Adrenal gland (tissue), 12 donors: ENCODE results near the gene ZNF638. TPM values are rescaled to one million over a fixed set of nuclear protein-coding genes. Genes with fewer than 3 reads are reported as not detected.

Experiments
- DNase-seq, 7 donors: peaks; one replicate each; pipeline ENCODE4 v3.0.0-alpha.2; 2019 to 2020
- H3K27ac ChIP-seq, 5 donors: fragments of 200-600 bp; sonication (generic) in 4 of 5; 1 replicate in 3 of 5; 2 replicates in 2 of 5; pipeline versions ENCODE4 v1.5.1 to v1.8.0; 2016 to 2020; ENCODE audit warnings: mild to moderate bottlenecking in 1 of 5
- H3K27me3 ChIP-seq: fragments of 200-600 bp; 2 replicates; pipeline ENCODE4 v1.8.0; 2021
- H3K36me3 ChIP-seq, 2 donors: fragments of 200-600 bp; replicated peaks in 1 of 2; 1 replicate in 1 of 2; 2 replicates in 1 of 2; pipeline versions ENCODE4 v1.5.1 to v1.8.0; 2018 to 2022
- H3K4me1 ChIP-seq, 2 donors: fragments of 200-600 bp; replicated peaks in 1 of 2; 1 replicate in 1 of 2; 2 replicates in 1 of 2; pipeline versions ENCODE4 v1.5.1 to v1.8.0; 2018 to 2021
- H3K4me3 ChIP-seq, 4 donors: fragments of 200-600 bp; sonication (generic) in 3 of 4; one replicate each; pipeline ENCODE4 v1.5.1; 2016 to 2018
- H3K9me3 ChIP-seq, 3 donors: fragments of 200-600 bp; sonication (generic) in 1 of 3; replicated peaks in 1 of 3; 1 replicate in 2 of 3; 2 replicates in 1 of 3; pipeline versions ENCODE4 v1.5.1 to v1.8.0; 2016 to 2021
- POLR2A ChIP-seq, 2 donors: fragments of 450-650 bp; IDR thresholded peaks; one replicate each; pipeline ENCODE4 v1.6.1; 2017; ENCODE audit warnings: antibody characterized with exemption in 2 of 2, mild to moderate bottlenecking in 2 of 2, moderate library complexity in 1 of 2
- WGBS, 4 donors: extraction: QIAGEN DNeasy Blood & Tissue Kit in 2 of 4; methylation state at CpG; one replicate each; pipeline versions ENCODE4 v1.1.5 to v1.1.7; 2013 to 2017; 5-methylcytosine and 5-hydroxymethylcytosine counted together
- intact Hi-C, 2 donors: fragments of 100-400 bp; cut with DNase I; formaldehyde crosslinking; loops; one replicate each; pipeline versions ENCODE4 v1.14.1 to v1.15.0; 2022 to 2023
- polyA plus RNA-seq, 3 donors: library from polyadenylated mRNA; stranded (reverse); fragments of 200-250 nt in 2 of 3; fragments of 350-450 nt in 1 of 3; fragmentation: Illumina TruSeq in 1 of 3; extraction: RNeasy Lipid Tissue Mini Kit (QIAGEN cat#74804) in 1 of 3; gene quantifications; one replicate each; pipeline ENCODE4 v1.2.3, GENCODE V29; 2013 to 2014
- total RNA-seq, 9 donors: library from RNA; depleted of rRNA in 4 of 9; stranded (reverse); fragments of >200 nt in 4 of 9; fragments of 120-200 nt in 1 of 9; fragmentation: NEBNext Ultra II Directional in 1 of 9; extraction: Animal tissue kit (Norgen Biotek cat#: 25700) in 1 of 9; gene quantifications; one replicate each; pipeline versions ENCODE4 v1.1.0 to v1.2.4, GENCODE V29; 2013 to 2023
- TF ChIP-seq, protein P1 (sequence below), 6 experiments: fragments of 450-650 bp in 4 of 6; fragments of 200-600 bp in 2 of 6; sonication (generic) in 1 of 6; IDR thresholded peaks; 1 replicate in 5 of 6; 2 replicates in 1 of 6; pipeline versions ENCODE4 v1.5.1 to v1.8.0; 2016 to 2021; ENCODE audit warnings: antibody characterized with exemption in 6 of 6, mild to moderate bottlenecking in 2 of 6, moderate library complexity in 1 of 6
- donor health status: healthy with polysubstance abuse.
- donor health status: Bipolar disorder and iron deficiency.
- donor health status: DM: yes; HTN: yes; CAD: no.
- donor health status: DM: no; HTN: no; CAD: no.
- donor health status: DM: no; HTN: no; CAD: no.
- donor health status: DM: yes; HTN: yes; CAD: no.

ZNF638 gene
- total and polyA plus RNA-seq, 12 donors, result 60.1 to 525 (median 139) TPM

DNA sequence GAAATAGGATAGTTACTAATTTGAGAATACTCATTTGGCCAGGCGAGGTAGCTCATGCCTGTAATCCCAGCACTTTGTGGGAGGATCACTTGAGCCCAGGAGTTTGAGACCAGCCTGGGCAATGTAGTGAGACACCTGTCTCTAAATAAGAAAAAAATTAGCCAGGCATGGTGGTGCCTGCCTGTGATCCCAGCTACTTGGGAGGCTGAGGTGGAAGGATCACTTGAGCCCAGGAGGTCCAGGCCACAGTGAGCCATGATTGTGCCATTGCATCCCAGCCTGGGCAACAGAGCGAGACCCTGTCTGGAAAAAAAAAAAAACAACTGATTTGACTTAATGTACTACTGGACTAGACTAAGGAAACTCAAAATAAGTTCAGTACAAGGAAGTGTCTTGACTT is 32.7 kb upstream of the ZNF638 start:
- Histone ChIP-seq H3K9me3 (no peaks in the 10 kb centered on the region), H3K4me3 (no peak overlapping the region), H3K4me1 (no peaks in the 10 kb centered on the region), H3K27ac (no peak overlapping the region), H3K36me3 (no peaks in the 10 kb centered on the region), H3K27me3 (no peaks in the 10 kb centered on the region)
- no peak for TF ChIP-seq POLR2A (IDR thresholded peaks at IDR 0.05)
- TF ChIP-seq, protein P1, sequence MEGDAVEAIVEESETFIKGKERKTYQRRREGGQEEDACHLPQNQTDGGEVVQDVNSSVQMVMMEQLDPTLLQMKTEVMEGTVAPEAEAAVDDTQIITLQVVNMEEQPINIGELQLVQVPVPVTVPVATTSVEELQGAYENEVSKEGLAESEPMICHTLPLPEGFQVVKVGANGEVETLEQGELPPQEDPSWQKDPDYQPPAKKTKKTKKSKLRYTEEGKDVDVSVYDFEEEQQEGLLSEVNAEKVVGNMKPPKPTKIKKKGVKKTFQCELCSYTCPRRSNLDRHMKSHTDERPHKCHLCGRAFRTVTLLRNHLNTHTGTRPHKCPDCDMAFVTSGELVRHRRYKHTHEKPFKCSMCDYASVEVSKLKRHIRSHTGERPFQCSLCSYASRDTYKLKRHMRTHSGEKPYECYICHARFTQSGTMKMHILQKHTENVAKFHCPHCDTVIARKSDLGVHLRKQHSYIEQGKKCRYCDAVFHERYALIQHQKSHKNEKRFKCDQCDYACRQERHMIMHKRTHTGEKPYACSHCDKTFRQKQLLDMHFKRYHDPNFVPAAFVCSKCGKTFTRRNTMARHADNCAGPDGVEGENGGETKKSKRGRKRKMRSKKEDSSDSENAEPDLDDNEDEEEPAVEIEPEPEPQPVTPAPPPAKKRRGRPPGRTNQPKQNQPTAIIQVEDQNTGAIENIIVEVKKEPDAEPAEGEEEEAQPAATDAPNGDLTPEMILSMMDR (IDR thresholded peaks at IDR 0.05), result no peak
- DNase-seq, result no peak
- intact Hi-C loops, result loop anchor here (2.0 to 5.0 kb wide), 2 partner anchors 208 to 212 kb away; no protein-coding TSS in a partner anchor
- 65 to 77% (median 68%) methylated on average over 2 of the region's 2 CpGs for WGBS, 4 donors

DNA sequence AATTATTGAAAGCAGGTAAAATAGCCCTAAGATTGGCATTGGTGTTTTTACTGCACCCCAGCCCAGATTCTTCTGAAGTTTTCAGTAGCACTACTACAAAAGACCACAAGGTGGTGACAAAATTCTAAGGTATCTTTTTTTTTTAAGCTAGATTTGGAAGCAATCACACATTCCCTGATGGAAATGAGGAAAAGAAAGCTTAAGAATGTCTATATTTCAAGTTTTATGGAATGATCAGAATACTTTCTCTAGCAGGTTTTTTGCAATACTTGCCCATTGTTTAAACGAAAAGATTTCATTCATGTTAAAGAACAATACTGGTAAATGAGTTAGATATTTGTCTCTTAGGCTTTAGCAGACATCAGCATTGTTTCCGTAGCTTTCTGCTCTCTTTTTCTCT is 32.1 kb upstream of the ZNF638 start:
- no peak overlapping the region for H3K4me3 ChIP-seq
- intact Hi-C loops, result loop anchor here (2.0 to 5.0 kb wide), 2 partner anchors 208 to 211 kb away; no protein-coding TSS in a partner anchor
- H3K4me1 ChIP-seq, result no peaks in the 10 kb centered on the region
- no peaks in the 10 kb centered on the region for H3K27me3 ChIP-seq
- DNase-seq, result no peak
- WGBS, 4 donors, result 47 to 60% (median 54%) methylated on average over 2 of the region's 2 CpGs
- TF ChIP-seq, protein P1 (IDR thresholded peaks at IDR 0.05), result peak; percentile 50 to 83 (median 70)
- TF ChIP-seq POLR2A (IDR thresholded peaks at IDR 0.05), result no peak
- H3K36me3 ChIP-seq, result no peaks in the 10 kb centered on the region
- H3K27ac ChIP-seq, result no peak overlapping the region
- H3K9me3 ChIP-seq, result no peaks in the 10 kb centered on the region

DNA sequence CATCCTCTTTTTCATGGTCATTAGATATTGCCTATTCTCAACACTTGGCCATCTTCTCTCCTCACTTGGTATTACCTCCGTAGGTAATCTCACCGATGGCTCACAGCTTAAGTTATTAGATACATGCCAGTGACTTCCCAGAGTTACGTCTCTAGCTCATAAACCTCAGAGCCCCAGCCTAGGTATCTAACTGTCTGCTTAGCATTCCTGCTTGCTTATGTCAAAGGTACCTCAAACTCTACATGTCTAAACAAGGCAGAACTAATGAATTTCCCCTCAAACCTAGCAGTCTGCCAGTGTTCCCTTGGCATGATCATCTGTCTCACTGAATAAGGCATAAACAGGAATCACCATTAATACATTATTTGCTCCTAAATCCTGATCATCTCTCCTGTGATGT is 27.7 kb upstream of the ZNF638 start:
- no peaks in the 10 kb centered on the region for H3K36me3 ChIP-seq
- WGBS, 4 donors, result 89 to 93% (median 92%) methylated on average over 3 of the region's 3 CpGs
- no peak for TF ChIP-seq POLR2A (IDR thresholded peaks at IDR 0.05)
- TF ChIP-seq, protein P1 (IDR thresholded peaks at IDR 0.05), result no peak
- no peaks in the 10 kb centered on the region for H3K27me3 ChIP-seq
- H3K9me3 ChIP-seq, result no peaks in the 10 kb centered on the region
- H3K4me1 ChIP-seq, result no peaks in the 10 kb centered on the region
- no peak overlapping the region for H3K27ac ChIP-seq
- DNase-seq, result no peak
- H3K4me3 ChIP-seq, result no peak overlapping the region
- intact Hi-C loops, result no loop called here

DNA sequence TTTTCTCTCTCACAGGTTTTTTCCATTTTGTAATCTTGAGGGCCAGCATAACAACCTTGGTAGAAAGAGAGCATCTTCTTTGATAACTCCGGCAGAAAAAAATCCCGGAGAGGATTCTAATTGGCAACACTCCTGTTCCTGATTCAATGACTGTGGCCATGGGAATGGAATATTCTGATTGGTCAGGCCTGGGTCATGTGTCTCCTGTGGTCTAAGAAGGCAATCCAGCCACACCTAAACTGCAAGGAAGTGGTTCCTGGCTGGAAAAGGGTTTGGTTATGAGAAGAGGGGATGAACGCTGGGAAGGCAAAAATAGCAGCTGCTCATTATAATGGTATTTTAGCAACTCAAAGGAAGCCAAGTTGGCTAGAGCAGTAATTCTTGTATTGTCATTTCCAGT is 24.8 kb upstream of the ZNF638 start:
- WGBS, 4 donors, result 69 to 76% (median 72%) methylated on average over 3 of the region's 3 CpGs
- Histone ChIP-seq H3K4me1 (no peaks in the 10 kb centered on the region), H3K27ac (no peak overlapping the region), H3K27me3 (no peaks in the 10 kb centered on the region), H3K4me3 (no peak overlapping the region), H3K9me3 (no peaks in the 10 kb centered on the region), H3K36me3 (no peaks in the 10 kb centered on the region)
- no peak for TF ChIP-seq POLR2A (IDR thresholded peaks at IDR 0.05)
- TF ChIP-seq, protein P1 (IDR thresholded peaks at IDR 0.05), result no peak
- intact Hi-C loops, result no loop called here
- no peak for DNase-seq
